GM10847 (cell line): ENCODE measurements around the gene SRSF6.

Source experiments
- POLR2A ChIP-seq: IDR thresholded peaks from 2 replicates; pipeline ENCODE4 v1.6.1; 2011; ENCODE audit not compliant: insufficient read length; ENCODE audit errors: extremely low read depth

Gene SRSF6

GRCh38 chr20:43440531-43440930, 17.2 kb upstream of the SRSF6 start:
- no peak for TF ChIP-seq POLR2A

- TF ChIP-seq POLR2A: no peak
Measured at GRCh38 chr20:43442282-43442880, 15.3 kb upstream of the SRSF6 start.

GRCh38 chr20:43444107-43444506, 13.6 kb upstream of the SRSF6 start:
- no peak for TF ChIP-seq POLR2A

DNA sequence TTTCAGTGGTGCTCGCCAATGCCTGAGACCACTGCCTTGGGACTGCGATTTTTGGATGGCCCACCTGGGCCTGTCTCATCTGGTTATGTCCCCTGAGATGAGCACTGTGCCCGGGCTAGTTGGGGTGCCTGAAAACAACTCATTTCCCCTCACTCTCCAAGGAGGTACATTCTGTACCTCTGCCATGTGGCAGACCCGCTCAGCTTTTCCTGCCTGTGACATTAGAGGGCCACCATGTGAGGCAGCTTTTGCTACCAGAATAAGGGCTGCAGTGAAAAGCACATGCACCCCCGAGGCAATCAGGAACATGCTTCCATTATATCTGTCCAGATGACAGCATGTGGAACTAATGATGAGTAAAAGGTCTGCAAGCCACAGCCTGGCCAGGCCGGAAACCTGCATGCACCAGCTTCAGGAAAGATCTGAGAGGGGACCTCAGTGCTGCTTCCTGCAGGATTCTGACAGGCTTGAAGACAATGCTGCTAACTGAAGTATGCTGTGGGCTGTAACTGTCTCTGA, 11.3 kb upstream of the SRSF6 start:
- TF ChIP-seq POLR2A: no peak

- TF ChIP-seq POLR2A: no peak
Measured at GRCh38 chr20:43448748-43449535, 8.8 kb upstream of the SRSF6 start.

DNA sequence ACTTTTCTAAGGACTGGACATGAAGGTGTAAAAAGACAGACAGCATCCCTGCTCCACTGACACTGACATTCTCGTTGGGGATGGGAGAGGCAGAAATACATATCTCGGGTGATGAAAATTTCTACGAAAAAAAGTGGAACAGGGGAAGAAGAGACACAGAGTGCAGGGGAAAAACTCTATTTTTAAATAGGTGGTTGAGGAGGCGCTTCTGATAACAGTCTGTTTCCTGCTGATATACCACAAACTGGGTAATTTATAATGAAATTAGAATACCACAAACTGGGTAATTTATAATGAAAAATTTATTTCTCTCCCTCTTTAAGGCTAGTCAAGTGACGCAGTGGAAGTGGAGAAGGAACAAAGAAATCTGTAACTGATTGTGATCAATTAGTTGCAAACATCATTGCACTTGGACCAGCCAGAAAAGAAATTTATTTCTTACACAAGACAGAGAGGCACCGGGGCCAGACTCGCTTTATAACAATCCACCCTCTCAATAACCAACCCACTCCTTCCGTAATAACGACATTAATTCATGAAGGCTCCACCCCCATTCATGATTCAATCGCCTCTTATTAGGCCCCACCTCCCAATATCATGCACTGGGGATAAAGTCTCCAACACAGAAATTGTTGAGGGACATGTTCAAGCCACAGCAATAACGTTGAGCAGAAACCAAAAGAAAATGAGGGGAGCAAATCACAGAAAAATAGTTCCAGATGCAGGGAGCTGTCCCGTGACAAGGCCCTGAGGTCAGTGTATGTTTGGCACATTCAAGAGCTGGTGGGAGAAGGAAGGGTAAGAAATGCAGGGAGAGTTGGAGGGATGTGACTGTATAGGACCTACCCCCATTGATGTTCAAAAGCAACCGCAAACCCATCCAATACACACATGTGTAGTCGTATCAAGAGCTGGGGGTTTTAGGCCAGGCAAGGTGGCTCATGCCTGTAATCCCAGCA, 6.6 kb upstream of the SRSF6 start:
- no peak for TF ChIP-seq POLR2A

GRCh38 chr20:43452404-43453126, 5.1 kb upstream of the SRSF6 start:
- no peak for TF ChIP-seq POLR2A

DNA sequence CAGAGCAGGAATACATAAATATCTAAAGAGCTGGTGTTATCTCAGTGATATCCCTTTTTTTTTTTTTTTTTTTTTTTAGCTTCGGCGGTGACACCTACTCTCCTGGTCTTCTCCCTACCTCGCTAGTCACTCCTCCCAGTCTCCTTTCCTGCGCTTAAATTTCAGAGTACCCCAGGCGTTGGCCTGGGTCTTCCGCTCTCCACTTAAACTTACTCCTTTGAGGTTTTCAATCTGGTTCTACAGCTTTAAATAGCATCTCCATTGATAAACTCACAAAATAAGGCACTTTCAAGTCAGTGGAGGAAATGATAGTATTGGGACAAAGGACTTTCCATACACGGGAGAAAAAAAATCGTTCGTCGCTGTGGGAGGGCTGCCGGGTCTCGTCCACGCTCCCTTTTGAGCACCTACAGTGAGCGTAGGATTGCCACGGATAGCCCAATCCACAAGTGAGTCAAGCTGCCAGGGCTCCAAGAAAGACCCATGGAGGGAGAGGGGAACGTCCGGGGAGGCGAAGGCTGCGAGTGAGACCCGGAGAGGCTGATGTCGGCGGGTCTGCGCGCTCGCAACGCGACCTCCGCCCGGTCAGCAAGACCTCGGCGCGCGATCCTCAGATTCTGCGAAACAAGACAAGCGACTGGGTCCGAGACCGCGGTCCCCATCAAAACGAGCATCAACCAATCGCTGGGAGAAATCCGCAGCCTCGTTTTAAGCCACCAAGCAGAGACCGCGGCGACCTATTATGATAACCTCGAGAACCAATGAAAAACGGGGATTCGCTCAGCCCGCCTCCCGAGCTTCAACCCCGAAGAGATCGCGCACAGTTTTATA, 672 bp upstream of the SRSF6 start:
- no peak for TF ChIP-seq POLR2A

DNA sequence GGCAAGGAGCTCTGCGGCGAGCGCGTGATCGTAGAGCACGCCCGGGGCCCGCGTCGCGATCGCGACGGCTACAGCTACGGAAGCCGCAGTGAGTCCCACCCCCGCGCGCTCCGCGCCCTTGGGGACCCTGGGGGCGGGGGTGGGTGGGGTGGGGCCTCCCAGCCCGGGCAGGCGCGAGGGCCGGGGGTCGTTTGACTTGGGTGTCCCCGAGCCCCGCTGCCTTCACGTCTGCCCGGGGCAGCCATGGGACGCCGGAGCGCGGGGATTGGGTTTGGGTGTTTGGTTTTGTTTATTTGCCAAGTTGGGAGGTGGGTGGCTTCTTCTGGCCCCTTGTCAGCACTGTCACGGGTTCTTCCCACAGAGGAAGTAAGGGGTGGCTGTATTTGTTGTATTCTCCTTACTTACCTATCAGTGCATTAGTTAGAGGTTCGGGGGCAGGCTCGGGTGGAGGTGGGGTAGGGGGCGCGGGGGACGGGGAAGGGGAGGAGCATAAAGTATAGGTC, 777 bp downstream of the SRSF6 start:
- TF ChIP-seq POLR2A: no peak

GRCh38 chr20:43459022-43459942, 1.6 kb downstream of the SRSF6 start:
- TF ChIP-seq POLR2A: no peak

GRCh38 chr20:43460172-43460829, 2.6 kb downstream of the SRSF6 start:
- no peak for TF ChIP-seq POLR2A

- no peak for TF ChIP-seq POLR2A
Measured at GRCh38 chr20:43460830-43461200, 3.1 kb downstream of the SRSF6 start.
